ENCODE results near the gene CDH4. TPM values are rescaled to one million over a fixed set of nuclear protein-coding genes. Genes with fewer than 3 reads are reported as not detected.

CDH4 gene
- total RNA-seq, 2 experiments from 2014 or later = not detected

GRCh38 chr20:61752576-61752975 lies 500.5 kb downstream of the CDH4 start:
- Histone ChIP-seq H3K36me3 (ENCODE audit: insufficient read depth, low read length) (no peaks in the 10 kb centered on the region), H3K9me3 (ENCODE audit: low read length) (peaks cover 5% of the 10 kb centered on the region; the same call in 1 of the 2 replicates), H3K9me2 (ENCODE audit: insufficient read depth, low read length) (no peaks in the 10 kb centered on the region), H3K79me2 (ENCODE audit: insufficient read depth, low read depth, low read length) (no peaks in the 10 kb centered on the region), H3K4me1 (ENCODE audit: insufficient read depth, low read length, poor library complexity, severe bottlenecking) (no peaks in the 10 kb centered on the region), H3K27ac (ENCODE audit: low read depth, low read length, poor library complexity, severe bottlenecking) (no peak overlapping the region), H3K4me3 (ENCODE audit: low read depth, low read length, poor library complexity, severe bottlenecking) (no peak overlapping the region), H3K4me2 (ENCODE audit: low read length) (no peak overlapping the region), H2AFZ (ENCODE audit: low read length) (no peak overlapping the region), H4K20me1 (ENCODE audit: insufficient read depth, low read length) (no peaks in the 10 kb centered on the region)
- POLR2A ChIA-PET = no interaction called here
- TF ChIP-seq EZH2phosphoT487 (IDR thresholded peaks at IDR 0.05; ENCODE audit: borderline replicate concordance, low read depth, low read length) = no peak
- TF ChIP-seq, protein P1, sequence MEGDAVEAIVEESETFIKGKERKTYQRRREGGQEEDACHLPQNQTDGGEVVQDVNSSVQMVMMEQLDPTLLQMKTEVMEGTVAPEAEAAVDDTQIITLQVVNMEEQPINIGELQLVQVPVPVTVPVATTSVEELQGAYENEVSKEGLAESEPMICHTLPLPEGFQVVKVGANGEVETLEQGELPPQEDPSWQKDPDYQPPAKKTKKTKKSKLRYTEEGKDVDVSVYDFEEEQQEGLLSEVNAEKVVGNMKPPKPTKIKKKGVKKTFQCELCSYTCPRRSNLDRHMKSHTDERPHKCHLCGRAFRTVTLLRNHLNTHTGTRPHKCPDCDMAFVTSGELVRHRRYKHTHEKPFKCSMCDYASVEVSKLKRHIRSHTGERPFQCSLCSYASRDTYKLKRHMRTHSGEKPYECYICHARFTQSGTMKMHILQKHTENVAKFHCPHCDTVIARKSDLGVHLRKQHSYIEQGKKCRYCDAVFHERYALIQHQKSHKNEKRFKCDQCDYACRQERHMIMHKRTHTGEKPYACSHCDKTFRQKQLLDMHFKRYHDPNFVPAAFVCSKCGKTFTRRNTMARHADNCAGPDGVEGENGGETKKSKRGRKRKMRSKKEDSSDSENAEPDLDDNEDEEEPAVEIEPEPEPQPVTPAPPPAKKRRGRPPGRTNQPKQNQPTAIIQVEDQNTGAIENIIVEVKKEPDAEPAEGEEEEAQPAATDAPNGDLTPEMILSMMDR (conservative IDR thresholded peaks at IDR 0.05; ENCODE audit: low read length) = no peak
- CTCF ChIA-PET (ENCODE audit: unreplicated experiment) = no interaction called here
- no peak for DNase-seq (ENCODE audit: low spot score)
- no TSS peak for BruUV-seq (replicated peaks)
- intact Hi-C loops (cut with micrococcal nuclease; ENCODE audit: unreplicated experiment) = no loop called here

DNA sequence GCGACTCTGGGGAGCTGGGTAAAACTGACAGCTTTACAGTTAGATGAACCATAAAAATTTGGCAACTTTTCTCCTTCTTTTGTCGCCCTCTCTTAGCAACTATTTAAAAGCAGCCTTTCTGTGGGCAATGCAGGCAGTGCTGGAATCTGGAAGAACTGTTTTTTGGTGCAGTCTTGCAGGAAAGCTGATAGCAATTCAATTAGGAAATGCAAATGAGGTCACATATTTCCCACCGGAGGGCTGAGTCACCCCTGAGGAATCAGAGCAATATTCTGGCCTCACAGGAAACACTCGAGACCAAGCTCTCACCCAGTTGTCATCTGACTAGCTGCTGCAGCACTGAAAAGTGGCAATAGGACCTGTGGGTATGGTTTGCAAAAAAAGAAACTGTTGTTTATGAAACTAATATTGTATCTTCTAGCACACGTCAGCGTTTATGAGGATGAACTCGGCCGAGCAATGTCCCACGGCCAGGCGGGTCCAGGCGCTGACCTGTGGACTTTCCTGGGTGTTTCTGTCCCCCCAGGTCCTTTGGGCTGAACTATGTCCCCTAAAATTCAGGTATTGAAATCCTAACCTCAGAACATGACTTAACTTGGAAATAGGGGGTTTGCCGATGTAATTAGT lies 501.4 kb downstream of the CDH4 start:
- no peak overlapping the region for H3K4me3 ChIP-seq (ENCODE audit: low read depth, low read length, poor library complexity, severe bottlenecking)
- H3K36me3 ChIP-seq (ENCODE audit: insufficient read depth, low read length) = no peaks in the 10 kb centered on the region
- no peak overlapping the region for H3K4me2 ChIP-seq (ENCODE audit: low read length)
- H3K9me3 ChIP-seq (ENCODE audit: low read length) = peaks cover 5% of the 10 kb centered on the region; the same call in 1 of the 2 replicates
- DNase-seq (ENCODE audit: low spot score) = no peak
- no peak overlapping the region for H3K27ac ChIP-seq (ENCODE audit: low read depth, low read length, poor library complexity, severe bottlenecking)
- no TSS peak for BruUV-seq (replicated peaks)
- H3K9me2 ChIP-seq (ENCODE audit: insufficient read depth, low read length) = no peaks in the 10 kb centered on the region
- TF ChIP-seq EZH2phosphoT487 (IDR thresholded peaks at IDR 0.05; ENCODE audit: borderline replicate concordance, low read depth, low read length) = no peak
- TF ChIP-seq, protein P1 (conservative IDR thresholded peaks at IDR 0.05; ENCODE audit: low read length) = no peak
- ChIA-PET POLR2A (no interaction called here), CTCF (ENCODE audit: unreplicated experiment) (no interaction called here)
- no peak overlapping the region for H2AFZ ChIP-seq (ENCODE audit: low read length)
- intact Hi-C loops (cut with micrococcal nuclease; ENCODE audit: unreplicated experiment) = no loop called here
- H3K79me2 ChIP-seq (ENCODE audit: insufficient read depth, low read depth, low read length) = no peaks in the 10 kb centered on the region
- no peaks in the 10 kb centered on the region for H3K4me1 ChIP-seq (ENCODE audit: insufficient read depth, low read length, poor library complexity, severe bottlenecking)
- no peaks in the 10 kb centered on the region for H4K20me1 ChIP-seq (ENCODE audit: insufficient read depth, low read length)

Measured in OCI-LY7 (cell line).